Activated CD4-positive, alpha-beta T cell treated with anti-CD3 and anti-CD28 coated beads for 4 hours (primary cell): Measurements from ENCODE around the gene C1RL.
"Not testable (repeated sequence)": the region's sequence is repeated elsewhere in the genome, so short reads cannot be mapped to it uniquely, and the experiment has no call there.

Experiments
- DNase-seq, 2 donors: peaks; one replicate each; pipeline ENCODE4 v3.0.0-alpha.2; 2020

The C1RL gene

GRCh38 chr12:7059780-7060179, 49.2 kb downstream of the C1RL start:
- no peak for DNase-seq

- DNase-seq, result no peak
Observed at GRCh38 chr12:7058850-7059395, 50.1 kb downstream of the C1RL start.

- DNase-seq, result no peak
Observed at GRCh38 chr12:7058163-7058845, 50.7 kb downstream of the C1RL start.

GRCh38 chr12:7055736-7056135, 53.3 kb downstream of the C1RL start:
- DNase-seq, result not testable (repeated sequence)

GRCh38 chr12:7054925-7055324, 54.1 kb downstream of the C1RL start:
- no peak for DNase-seq

- not testable (repeated sequence) for DNase-seq
Observed at GRCh38 chr12:7049973-7050372, 59.0 kb downstream of the C1RL start.

GRCh38 chr12:7049445-7049951, 59.5 kb downstream of the C1RL start:
- not testable (repeated sequence) for DNase-seq

GRCh38 chr12:7047306-7047705, 61.7 kb downstream of the C1RL start:
- no peak for DNase-seq

- DNase-seq, result no peak
Observed at GRCh38 chr12:7046383-7047105, 62.5 kb downstream of the C1RL start.

GRCh38 chr12:7045913-7046312, 63.1 kb downstream of the C1RL start:
- no peak for DNase-seq
